22Rv1 (cell line): ENCODE measurements around the gene ICAM3.
A peak's percentile ranks its signal among the peaks of the same experiment; 100 is the strongest.

Experiments
- H3K27ac ChIP-seq: fragments of 450-650 bp; 2 replicates; pipeline ENCODE4 v1.5.1; 2017
- CTCF ChIP-seq: fragments of 450-650 bp; IDR thresholded peaks from 2 replicates; pipeline ENCODE4 v1.5.1; 2017; ENCODE audit warnings: mild to moderate bottlenecking
- ZFX ChIP-seq: fragments of 450-650 bp; IDR thresholded peaks from 2 replicates; pipeline ENCODE4 v1.6.1; 2017; ENCODE audit warnings: antibody characterized with exemption, borderline replicate concordance

ICAM3 gene

DNA sequence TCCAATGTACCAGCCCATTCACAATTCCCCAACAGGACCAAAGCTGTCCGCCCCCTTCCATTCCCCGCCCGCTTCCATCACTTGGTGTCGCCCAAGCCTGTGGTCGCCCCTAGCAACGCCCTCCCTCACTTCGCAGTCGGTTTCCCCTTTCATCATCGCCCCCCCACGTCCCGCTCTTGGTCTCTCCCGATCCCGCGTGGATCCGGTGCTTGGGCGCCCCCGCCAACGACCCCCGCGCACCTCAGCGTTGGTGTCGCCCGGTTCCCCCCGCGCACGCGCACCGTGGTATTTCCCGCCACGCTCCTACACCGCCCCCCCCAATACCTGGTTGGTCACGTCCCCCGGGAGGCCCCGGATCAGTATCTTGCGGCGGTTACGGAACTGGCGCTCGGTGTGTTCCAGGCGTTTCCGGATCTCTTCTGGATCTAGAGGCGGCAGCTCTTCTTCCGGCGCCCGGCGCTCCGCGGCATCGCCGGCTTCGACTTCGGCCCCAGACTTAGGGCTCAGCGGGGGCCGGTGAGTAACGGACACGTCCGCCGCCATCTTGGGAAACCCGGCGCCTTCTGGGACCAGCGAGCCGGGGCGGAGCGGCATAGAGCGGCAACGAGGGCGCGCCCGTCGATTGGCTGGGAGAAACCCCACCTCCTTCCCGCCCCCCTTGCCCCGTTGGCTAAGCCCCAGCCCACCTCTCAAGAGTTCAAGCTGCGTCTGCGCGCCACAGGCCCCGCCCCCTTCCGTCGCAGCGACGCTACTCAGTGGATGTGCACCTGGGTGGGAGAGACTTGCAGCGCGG is 6.3 kb downstream of the ICAM3 start, which contains the start of gene RAVER1:
TSS of gene RAVER1 (minus strand) at position 565 of the 793 bp plus-strand sequence. CDS start at position 543, 22 bp downstream.
- TF ChIP-seq ZFX: no peak
- no peak for TF ChIP-seq CTCF
- H3K27ac ChIP-seq: peak within 1 kb of the TSS; percentile 85

GRCh38 chr19:10332158-10332964 is 7.1 kb downstream of the ICAM3 start:
- H3K27ac ChIP-seq: peak overlapping the region; percentile 85
- TF ChIP-seq ZFX (no peak), CTCF (no peak)

DNA sequence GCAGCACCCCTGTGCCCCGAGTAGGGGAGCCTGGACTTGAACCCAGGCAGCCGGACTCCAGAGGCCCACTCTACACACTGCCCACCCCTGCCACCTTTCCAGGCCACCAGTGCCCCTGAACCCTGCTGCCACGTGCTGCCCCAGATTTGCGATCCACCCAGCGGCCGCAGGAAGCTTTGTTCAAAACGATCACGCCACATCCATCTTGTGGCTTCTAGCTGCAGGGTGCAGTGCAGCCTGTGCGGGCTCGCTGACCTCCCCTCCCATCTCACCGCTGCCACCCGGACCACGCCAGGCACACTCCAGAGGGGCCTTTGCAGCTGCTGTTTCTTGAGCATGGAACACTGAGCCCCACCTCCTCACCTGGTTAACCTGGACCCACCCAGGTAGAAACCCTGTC is 9.9 kb downstream of the ICAM3 start:
- no peak overlapping the region for H3K27ac ChIP-seq
- TF ChIP-seq CTCF (no peak), ZFX (no peak)

DNA sequence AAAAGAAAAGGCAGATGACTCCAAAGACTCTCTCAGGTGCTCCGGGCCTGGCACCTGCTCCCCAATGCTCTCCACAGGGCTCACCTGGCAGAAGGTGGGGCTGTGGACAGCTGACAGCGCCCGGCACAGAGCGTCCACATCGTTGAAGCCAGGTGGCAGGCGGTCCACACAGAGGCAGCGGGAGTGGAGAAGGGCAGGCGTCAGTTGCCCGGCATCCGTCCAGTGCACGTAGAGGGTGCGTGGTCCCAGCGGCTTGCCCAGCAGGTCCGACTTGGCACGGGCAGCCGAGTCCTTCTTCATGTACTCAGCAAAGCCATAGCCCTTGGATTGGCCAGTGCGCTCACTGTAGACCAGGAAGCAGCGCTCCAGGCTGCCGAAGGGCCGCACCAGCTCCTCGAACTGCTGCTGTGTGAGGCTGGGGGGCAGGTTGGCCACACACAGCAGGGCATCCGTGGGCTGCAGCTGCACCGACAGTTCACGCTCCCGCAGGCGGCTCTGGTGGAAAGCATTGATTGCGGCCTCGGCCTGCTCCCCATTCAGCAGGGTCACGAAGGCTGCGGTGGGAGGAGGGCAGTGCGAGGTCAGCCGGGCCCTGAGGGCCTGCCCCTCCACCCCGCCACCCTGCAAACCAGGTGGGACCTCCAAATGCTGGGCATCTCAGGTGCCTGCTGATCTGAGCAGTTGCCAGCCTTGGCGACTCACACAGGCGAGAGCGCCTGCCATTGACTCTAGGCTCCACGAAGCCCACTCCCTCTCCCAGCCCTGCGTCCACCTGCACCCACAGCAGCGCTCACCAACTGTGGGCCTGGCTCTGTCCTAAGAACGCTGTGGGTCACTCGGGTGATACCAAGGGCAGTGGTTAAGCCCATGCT is 10.6 kb downstream of the ICAM3 start:
- no peak overlapping the region for H3K27ac ChIP-seq
- TF ChIP-seq ZFX (no peak), CTCF (no peak)

- TF ChIP-seq ZFX: no peak
- TF ChIP-seq CTCF: no peak
- no peak overlapping the region for H3K27ac ChIP-seq
These were observed 11.6 kb downstream of the ICAM3 start for GRCh38 chr19:10327793-10328192.

GRCh38 chr19:10325732-10326131 is 13.7 kb downstream of the ICAM3 start:
- H3K27ac ChIP-seq: no peak overlapping the region
- TF ChIP-seq ZFX (no peak), CTCF (no peak)
